GM13976 (cell line): ENCODE data around the gene NGDN.

Source experiments
- DNase-seq: peaks from one replicate; pipeline ENCODE4 v3.0.0; 2012; ENCODE audit warnings: low spot score
- in situ Hi-C: fragments of 300-500 bp; cut with MboI; formaldehyde crosslinking; loops from one replicate; pipeline ENCODE4 v1.12.0; 2022; ENCODE audit warnings: low sequenced_read_pairs, mixed read lengths, inconsistent platforms; ENCODE audit not compliant: unreplicated experiment
- TF ChIP-seq, protein P1 (sequence below): IDR thresholded peaks from 2 replicates; pipeline ENCODE4 v1.5.1; 2012; ENCODE audit warnings: borderline replicate concordance, mild to moderate bottlenecking; ENCODE audit not compliant: insufficient read depth; ENCODE audit errors: extremely low read depth, missing control alignments, control extremely low read depth

NGDN gene

GRCh38 chr14:23430016-23430722 is 39.3 kb upstream of the NGDN start:
- DNase-seq: no peak
- TF ChIP-seq, protein P1, sequence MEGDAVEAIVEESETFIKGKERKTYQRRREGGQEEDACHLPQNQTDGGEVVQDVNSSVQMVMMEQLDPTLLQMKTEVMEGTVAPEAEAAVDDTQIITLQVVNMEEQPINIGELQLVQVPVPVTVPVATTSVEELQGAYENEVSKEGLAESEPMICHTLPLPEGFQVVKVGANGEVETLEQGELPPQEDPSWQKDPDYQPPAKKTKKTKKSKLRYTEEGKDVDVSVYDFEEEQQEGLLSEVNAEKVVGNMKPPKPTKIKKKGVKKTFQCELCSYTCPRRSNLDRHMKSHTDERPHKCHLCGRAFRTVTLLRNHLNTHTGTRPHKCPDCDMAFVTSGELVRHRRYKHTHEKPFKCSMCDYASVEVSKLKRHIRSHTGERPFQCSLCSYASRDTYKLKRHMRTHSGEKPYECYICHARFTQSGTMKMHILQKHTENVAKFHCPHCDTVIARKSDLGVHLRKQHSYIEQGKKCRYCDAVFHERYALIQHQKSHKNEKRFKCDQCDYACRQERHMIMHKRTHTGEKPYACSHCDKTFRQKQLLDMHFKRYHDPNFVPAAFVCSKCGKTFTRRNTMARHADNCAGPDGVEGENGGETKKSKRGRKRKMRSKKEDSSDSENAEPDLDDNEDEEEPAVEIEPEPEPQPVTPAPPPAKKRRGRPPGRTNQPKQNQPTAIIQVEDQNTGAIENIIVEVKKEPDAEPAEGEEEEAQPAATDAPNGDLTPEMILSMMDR: no peak
- in situ Hi-C loops: no loop called here

DNA sequence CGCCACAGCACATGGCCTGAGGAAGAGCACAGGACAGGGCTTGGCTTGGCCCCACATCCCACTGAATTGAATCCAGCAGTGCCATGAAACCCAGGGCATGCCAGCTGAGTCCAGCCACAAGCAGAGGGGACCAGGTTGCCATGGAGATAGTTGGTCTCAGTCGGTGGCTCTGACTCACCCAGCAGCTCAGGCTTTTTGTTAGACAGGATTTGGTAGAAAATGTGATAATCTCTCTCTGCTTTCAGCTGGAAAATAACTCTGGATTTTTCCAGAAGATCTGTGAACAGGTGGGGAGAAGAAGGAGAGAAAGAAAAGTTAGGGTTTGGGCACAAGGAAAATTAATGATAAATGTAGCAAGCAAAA is 38.8 kb upstream of the NGDN start:
- TF ChIP-seq, protein P1: no peak
- DNase-seq: no peak
- in situ Hi-C loops: no loop called here

DNA sequence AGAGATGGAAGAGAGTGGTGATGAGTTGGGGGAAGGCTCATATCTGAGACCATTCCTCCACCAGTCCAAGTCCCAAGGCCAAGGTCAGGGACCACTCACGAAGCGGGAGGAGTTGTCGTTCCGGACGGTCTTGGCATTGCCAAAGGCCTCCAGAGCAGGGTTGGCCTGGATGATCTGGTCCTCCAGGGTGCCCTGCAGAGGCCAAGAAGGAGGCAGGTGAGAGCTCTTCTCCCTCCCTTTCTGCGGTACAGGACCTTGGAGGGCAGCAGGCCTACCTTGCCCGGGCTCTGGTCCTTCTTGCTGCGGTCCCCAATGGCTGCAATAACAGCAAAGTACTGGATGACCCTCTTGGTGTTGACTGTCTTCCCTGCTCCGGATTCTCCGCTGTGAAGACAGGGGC is 38.0 kb upstream of the NGDN start:
- DNase-seq: no peak
- TF ChIP-seq, protein P1: no peak
- in situ Hi-C loops: no loop called here

DNA sequence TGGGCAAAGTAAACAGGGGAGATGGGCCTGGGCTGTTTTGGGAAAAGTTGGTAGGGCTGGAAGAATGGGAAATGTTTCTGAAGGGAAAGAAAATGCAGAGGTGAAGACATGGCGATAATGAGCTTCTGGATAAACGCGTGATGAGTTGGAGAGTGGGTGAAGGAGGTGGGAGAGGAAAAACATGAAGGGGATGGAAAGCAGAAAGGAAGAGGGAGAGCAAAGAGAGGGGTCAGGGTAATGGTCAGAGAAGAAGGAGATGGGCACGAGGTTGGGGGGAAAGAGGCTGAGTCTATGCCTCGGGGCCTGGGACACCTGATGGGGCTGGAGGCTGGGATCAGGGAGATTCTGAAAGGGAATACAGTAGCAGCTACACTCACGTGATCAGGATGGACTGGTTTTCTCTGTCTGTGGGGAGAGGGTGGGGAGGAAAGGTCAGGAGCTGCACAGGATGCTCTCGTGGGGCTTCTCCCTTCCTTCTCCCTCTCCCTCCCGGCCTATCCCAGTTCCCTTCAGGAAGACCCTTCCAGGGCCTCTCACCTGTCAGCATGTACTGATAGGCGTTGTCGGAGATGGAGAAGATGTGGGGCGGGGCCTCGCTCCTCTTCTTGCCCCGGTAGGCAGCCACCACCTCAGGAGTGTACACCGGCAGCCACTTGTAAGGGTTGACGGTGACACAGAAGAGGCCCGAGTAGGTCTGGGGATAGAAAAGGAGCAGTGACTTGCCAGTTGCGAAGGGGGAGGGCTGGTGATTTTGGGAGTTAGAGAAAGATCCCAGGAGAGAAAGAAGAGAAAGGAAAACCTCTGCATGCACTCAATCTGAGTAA is 37.2 kb upstream of the NGDN start:
- in situ Hi-C loops: no loop called here
- TF ChIP-seq, protein P1: no peak
- DNase-seq: no peak

DNA sequence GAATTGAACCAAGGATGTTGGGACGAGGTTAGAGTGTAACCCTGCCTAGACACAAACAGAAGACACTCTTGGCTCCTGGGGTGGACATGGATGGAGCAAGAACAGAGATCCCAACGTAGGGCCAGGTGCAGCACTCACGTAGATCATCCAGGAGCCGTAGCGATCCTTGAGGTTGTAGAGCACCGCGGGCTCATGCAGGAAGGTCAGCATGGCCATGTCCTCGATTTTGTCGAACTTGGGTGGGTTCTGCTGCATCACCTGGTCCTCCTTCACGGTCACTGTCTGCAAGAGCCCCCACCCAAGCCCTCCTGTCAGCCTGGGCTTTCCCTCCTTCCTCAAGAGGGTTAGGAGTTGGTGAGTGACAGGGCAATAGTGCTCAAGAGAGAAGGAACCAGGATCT is 36.6 kb upstream of the NGDN start:
- TF ChIP-seq, protein P1: no peak
- in situ Hi-C loops: no loop called here
- DNase-seq: no peak

DNA sequence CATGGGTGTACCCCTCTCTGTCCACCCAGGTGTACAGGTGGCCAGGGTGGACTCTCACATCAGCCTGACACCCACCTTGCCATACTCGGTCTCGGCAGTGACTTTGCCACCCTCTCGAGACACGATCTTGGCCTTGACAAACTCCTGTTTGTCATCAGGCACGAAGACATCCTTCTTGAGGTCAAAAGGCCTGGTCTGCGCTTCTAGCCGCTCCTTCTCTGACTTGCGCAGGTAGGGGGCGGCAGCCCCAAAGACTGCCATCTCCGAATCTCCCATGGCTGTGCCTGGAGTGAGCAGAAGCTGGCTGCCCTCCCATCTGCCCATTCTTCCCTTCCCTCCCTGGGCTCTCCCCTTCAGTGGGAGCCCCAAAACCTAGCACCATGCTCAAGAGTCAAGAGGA is 36.0 kb upstream of the NGDN start:
- TF ChIP-seq, protein P1: no peak
- no peak for DNase-seq
- in situ Hi-C loops: no loop called here
